Measurements from ENCODE around the gene GAN. TPM values are rescaled to one million over a fixed set of nuclear protein-coding genes. Genes with fewer than 3 reads are reported as not detected.

GAN gene
- total and polyA plus RNA-seq, 9 of the 15 experiments (the other 6 are each of a cell fraction or from before 2014, with no cell fraction given), result 0.83 to 15.1 (median 5.2) TPM

- TF ChIP-seq CREM (IDR thresholded peaks at IDR 0.05; ENCODE audit: low read depth), result peak; percentile 79
- TF ChIP-seq SRSF1 (IDR thresholded peaks at IDR 0.05; ENCODE audit: low read depth, low read length), result no peak
- peak; percentile 64 to 76 for TF ChIP-seq NRF1 (conservative IDR thresholded peaks at IDR 0.05 in 1 of 2, IDR thresholded peaks at IDR 0.05 in 1 of 2)
- no peak for TF ChIP-seq SIX5 (IDR thresholded peaks at IDR 0.05; ENCODE audit: borderline replicate concordance in 1 of 2, insufficient read depth in 1 of 2, low read depth in 1 of 2, low read length in 2 of 2)
- no peak for TF ChIP-seq ZNF592 (IDR thresholded peaks at IDR 0.05)
- TF ChIP-seq IRF2 (CRISPR knock-in tag; IDR thresholded peaks at IDR 0.05), result no peak
- TF ChIP-seq ZBTB11 (CRISPR knock-in tag; IDR thresholded peaks at IDR 0.05), result no peak
- no peak for TF ChIP-seq SP1 (CRISPR knock-in tag; IDR thresholded peaks at IDR 0.05)
- TF ChIP-seq HDAC2 (IDR thresholded peaks at IDR 0.05), result no peak
- TF ChIP-seq LARP7 (IDR thresholded peaks at IDR 0.05), result no peak
- TF ChIP-seq KLF1 (tag; IDR thresholded peaks at IDR 0.05), result no peak
- TF ChIP-seq, protein P1, sequence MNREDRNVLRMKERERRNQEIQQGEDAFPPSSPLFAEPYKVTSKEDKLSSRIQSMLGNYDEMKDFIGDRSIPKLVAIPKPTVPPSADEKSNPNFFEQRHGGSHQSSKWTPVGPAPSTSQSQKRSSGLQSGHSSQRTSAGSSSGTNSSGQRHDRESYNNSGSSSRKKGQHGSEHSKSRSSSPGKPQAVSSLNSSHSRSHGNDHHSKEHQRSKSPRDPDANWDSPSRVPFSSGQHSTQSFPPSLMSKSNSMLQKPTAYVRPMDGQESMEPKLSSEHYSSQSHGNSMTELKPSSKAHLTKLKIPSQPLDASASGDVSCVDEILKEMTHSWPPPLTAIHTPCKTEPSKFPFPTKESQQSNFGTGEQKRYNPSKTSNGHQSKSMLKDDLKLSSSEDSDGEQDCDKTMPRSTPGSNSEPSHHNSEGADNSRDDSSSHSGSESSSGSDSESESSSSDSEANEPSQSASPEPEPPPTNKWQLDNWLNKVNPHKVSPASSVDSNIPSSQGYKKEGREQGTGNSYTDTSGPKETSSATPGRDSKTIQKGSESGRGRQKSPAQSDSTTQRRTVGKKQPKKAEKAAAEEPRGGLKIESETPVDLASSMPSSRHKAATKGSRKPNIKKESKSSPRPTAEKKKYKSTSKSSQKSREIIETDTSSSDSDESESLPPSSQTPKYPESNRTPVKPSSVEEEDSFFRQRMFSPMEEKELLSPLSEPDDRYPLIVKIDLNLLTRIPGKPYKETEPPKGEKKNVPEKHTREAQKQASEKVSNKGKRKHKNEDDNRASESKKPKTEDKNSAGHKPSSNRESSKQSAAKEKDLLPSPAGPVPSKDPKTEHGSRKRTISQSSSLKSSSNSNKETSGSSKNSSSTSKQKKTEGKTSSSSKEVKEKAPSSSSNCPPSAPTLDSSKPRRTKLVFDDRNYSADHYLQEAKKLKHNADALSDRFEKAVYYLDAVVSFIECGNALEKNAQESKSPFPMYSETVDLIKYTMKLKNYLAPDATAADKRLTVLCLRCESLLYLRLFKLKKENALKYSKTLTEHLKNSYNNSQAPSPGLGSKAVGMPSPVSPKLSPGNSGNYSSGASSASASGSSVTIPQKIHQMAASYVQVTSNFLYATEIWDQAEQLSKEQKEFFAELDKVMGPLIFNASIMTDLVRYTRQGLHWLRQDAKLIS (CRISPR knock-in tag; IDR thresholded peaks at IDR 0.05), result no peak
Observed at GRCh38 chr16:81401035-81401950, 86.5 kb downstream of the GAN start (continued).
